Upper lobe of right lung (tissue), 1 donor: ENCODE data around the gene DFFA. TPM values are rescaled to one million over a fixed set of nuclear protein-coding genes. Genes with fewer than 3 reads are reported as not detected.

Experiments
- ATAC-seq: fragments of 200-7000 bp; cut with Tn5 transposase; one replicate; pipeline ENCODE4 v1.9.1; 2020; ENCODE audit warnings: mild to moderate bottlenecking, moderate library complexity
- DNase-seq: peaks from one replicate; pipeline ENCODE4 v3.0.0-alpha.2; 2020
- H3K27ac ChIP-seq: fragments of 200-600 bp; one replicate; pipeline ENCODE4 v1.8.0; 2022
- H3K27me3 ChIP-seq: fragments of 200-600 bp; one replicate; pipeline ENCODE4 v1.8.0; 2022; ENCODE audit warnings: mild to moderate bottlenecking
- H3K36me3 ChIP-seq: fragments of 200-600 bp; one replicate; pipeline ENCODE4 v1.8.0; 2022
- H3K4me1 ChIP-seq: fragments of 200-600 bp; one replicate; pipeline ENCODE4 v1.8.0; 2022
- H3K4me3 ChIP-seq: fragments of 200-600 bp; one replicate; pipeline ENCODE4 v1.8.0; 2022; ENCODE audit warnings: mild to moderate bottlenecking
- H3K9me3 ChIP-seq: fragments of 200-600 bp; one replicate; pipeline ENCODE4 v1.8.0; 2022
- intact Hi-C: fragments of 100-400 bp; cut with DNase I; formaldehyde crosslinking; loops from one replicate; pipeline ENCODE4 v1.11.0; 2022
- total RNA-seq: library from RNA; stranded (reverse); fragmentation: NEBNext Ultra II Directional; extraction: Animal tissue kit (Norgen Biotek cat#: 25700); gene quantifications from one replicate; pipeline ENCODE4 v1.2.1, GENCODE V29; 2021
- TF ChIP-seq, protein P1 (sequence below): fragments of 200-600 bp; IDR thresholded peaks from one replicate; pipeline ENCODE4 v1.8.0; 2022; ENCODE audit warnings: antibody characterized with exemption
- donor health status: DM: no; HTN: yes; CAD: no; lungs with severe emphysema.

Gene DFFA
- total RNA-seq, 1 donor from 2014 or later: 36.9 TPM

- Histone ChIP-seq H3K9me3 (no peaks in the 10 kb centered on the region), H3K27me3 (no peaks in the 10 kb centered on the region), H3K36me3 (no peaks in the 10 kb centered on the region), H3K4me1 (peaks cover 8% of the 10 kb centered on the region), H3K4me3 (no peak overlapping the region), H3K27ac (no peak overlapping the region)
- ATAC-seq (no peak), DNase-seq (no peak)
- intact Hi-C loops: no loop called here
- TF ChIP-seq, protein P1, sequence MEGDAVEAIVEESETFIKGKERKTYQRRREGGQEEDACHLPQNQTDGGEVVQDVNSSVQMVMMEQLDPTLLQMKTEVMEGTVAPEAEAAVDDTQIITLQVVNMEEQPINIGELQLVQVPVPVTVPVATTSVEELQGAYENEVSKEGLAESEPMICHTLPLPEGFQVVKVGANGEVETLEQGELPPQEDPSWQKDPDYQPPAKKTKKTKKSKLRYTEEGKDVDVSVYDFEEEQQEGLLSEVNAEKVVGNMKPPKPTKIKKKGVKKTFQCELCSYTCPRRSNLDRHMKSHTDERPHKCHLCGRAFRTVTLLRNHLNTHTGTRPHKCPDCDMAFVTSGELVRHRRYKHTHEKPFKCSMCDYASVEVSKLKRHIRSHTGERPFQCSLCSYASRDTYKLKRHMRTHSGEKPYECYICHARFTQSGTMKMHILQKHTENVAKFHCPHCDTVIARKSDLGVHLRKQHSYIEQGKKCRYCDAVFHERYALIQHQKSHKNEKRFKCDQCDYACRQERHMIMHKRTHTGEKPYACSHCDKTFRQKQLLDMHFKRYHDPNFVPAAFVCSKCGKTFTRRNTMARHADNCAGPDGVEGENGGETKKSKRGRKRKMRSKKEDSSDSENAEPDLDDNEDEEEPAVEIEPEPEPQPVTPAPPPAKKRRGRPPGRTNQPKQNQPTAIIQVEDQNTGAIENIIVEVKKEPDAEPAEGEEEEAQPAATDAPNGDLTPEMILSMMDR: no peak
Observed at GRCh38 chr1:10446790-10447422, 25.4 kb downstream of the DFFA start.

DNA sequence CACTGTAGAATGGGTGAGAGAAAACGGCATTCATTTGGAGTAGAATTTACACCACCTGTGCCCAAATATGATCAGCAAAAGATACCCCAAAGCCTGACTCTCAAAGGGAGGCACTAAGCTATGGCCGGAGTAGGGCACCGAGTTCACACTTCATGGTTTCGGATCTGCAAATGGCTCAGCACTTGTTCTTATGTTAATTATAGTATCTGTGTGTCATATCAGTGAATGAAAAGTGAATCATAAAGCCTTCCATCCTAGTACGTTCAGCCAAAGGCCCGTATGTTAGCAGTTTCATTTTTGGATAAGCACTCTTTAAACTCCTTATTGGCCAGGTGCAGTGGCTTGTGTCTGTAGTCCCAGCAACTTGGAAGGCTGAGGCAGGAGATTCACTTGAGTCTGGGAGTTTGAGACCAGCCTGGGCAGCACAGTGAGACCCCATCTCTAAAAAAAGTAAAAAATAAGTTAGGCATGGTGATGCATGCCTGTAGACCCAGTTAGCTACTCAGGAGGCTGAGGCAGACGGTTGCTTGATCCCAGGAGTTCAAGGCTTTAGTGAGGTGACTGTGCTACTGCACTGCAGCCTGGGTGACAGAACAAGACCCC lies 27.4 kb downstream of the DFFA start:
- no peak for DNase-seq
- H3K4me1 ChIP-seq: no peaks in the 10 kb centered on the region
- H3K27ac ChIP-seq: no peak overlapping the region
- H3K4me3 ChIP-seq: no peak overlapping the region
- no peaks in the 10 kb centered on the region for H3K36me3 ChIP-seq
- intact Hi-C loops: no loop called here
- TF ChIP-seq, protein P1: no peak
- H3K27me3 ChIP-seq: no peaks in the 10 kb centered on the region
- no peak for ATAC-seq
- H3K9me3 ChIP-seq: no peaks in the 10 kb centered on the region

GRCh38 chr1:10444248-10444647 lies 28.1 kb downstream of the DFFA start:
- no peak overlapping the region for H3K4me3 ChIP-seq
- H3K36me3 ChIP-seq: no peaks in the 10 kb centered on the region
- TF ChIP-seq, protein P1: no peak
- no peak for DNase-seq
- H3K4me1 ChIP-seq: no peaks in the 10 kb centered on the region
- intact Hi-C loops: no loop called here
- no peaks in the 10 kb centered on the region for H3K27me3 ChIP-seq
- no peaks in the 10 kb centered on the region for H3K9me3 ChIP-seq
- ATAC-seq: no peak
- H3K27ac ChIP-seq: no peak overlapping the region

GRCh38 chr1:10440794-10441193 lies 31.5 kb downstream of the DFFA start:
- ATAC-seq (no peak), DNase-seq (no peak)
- Histone ChIP-seq H3K27me3 (no peaks in the 10 kb centered on the region), H3K36me3 (no peaks in the 10 kb centered on the region), H3K4me1 (no peaks in the 10 kb centered on the region), H3K4me3 (no peak overlapping the region), H3K9me3 (no peaks in the 10 kb centered on the region), H3K27ac (no peak overlapping the region)
- intact Hi-C loops: no loop called here
- TF ChIP-seq, protein P1: no peak

DNA sequence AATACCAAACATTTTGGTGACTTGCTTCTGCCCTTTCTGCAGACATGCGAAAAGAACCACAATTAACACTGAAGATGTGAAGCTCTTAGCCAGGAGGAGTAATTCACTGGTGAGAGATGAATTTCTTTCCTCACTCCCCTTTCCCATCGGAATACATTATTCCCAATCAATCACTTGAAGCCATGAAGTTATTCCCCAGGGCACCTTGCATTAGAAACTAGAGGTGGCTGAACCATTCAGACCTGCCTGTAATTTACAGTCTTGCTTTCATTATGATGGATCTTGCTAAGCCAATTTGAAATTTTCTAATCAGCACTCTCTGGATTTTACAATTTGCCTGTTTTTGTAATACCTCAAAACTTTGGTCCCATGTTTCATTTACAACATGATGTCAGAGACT lies 32.0 kb downstream of the DFFA start:
- Histone ChIP-seq H3K9me3 (no peaks in the 10 kb centered on the region), H3K27me3 (no peaks in the 10 kb centered on the region), H3K27ac (no peak overlapping the region), H3K4me1 (no peaks in the 10 kb centered on the region), H3K4me3 (no peak overlapping the region), H3K36me3 (no peaks in the 10 kb centered on the region)
- DNase-seq (no peak), ATAC-seq (no peak)
- intact Hi-C loops: no loop called here
- TF ChIP-seq, protein P1: no peak
